Measurements from ENCODE around the gene EGFLAM.

DNA sequence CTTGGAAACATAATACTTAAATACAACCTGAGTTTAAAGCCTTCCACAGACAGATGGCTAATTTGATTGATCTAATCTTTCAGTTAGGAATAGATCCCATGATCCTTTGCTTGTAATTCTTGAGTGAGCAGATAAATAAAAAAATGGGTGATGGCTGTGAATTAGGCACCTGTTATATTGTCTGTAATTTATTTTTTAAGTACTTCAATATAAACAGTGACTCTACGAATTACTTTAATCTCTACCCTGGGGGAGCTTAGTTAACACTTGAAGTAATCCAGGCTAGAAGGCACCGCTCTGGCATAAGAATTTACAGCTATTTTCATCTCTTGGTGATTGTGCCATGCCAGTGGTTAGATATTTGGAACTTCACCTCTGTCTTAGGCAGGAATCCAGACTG, 9.0 kb downstream of the EGFLAM start:
- TF ChIP-seq CTCF (conservative IDR thresholded peaks at IDR 0.05; ENCODE audit: low read depth in 2 of 2) (no peak), EZH2 (IDR thresholded peaks at IDR 0.05; ENCODE audit: low read depth, unreplicated experiment) (no peak), STAT1 (IDR thresholded peaks at IDR 0.05; ENCODE audit: unreplicated experiment) (no peak), CREB1 (CRISPR knock-in tag; IDR thresholded peaks at IDR 0.05; ENCODE audit: low read depth) (no peak), POLR2AphosphoS5 (IDR thresholded peaks at IDR 0.05; ENCODE audit: low read depth) (no peak), ETS1 (IDR thresholded peaks at IDR 0.05) (no peak)

All from GM23338 (cell line).